Stomach (tissue), 9 donors: ENCODE measurements around the gene UHRF1. TPM values are rescaled to one million over a fixed set of nuclear protein-coding genes. Genes with fewer than 3 reads are reported as not detected.

Source experiments
- DNase-seq, 2 donors: peaks; one replicate each; pipeline versions ENCODE4 v3.0.0 to v3.0.0-alpha.2; 2013 to 2019
- H3K27ac ChIP-seq, 5 donors: fragments of 200-600 bp in 4 of 5; sonication (generic) in 4 of 5; one replicate each; pipeline ENCODE4 v1.5.1; 2013 to 2019; ENCODE audit warnings: mild to moderate bottlenecking in 1 of 5, moderate library complexity in 1 of 5
- H3K27me3 ChIP-seq, 3 donors: fragments of 200-600 bp; sonication (generic); one replicate each; pipeline ENCODE4 v1.5.1; 2017 to 2019; ENCODE audit warnings: mixed run types in 1 of 3
- H3K36me3 ChIP-seq, 4 donors: fragments of 200-600 bp; sonication (generic); 1 replicate in 3 of 4; 2 replicates in 1 of 4; pipeline ENCODE4 v1.5.1; 2016 to 2019
- H3K4me1 ChIP-seq, 4 donors: fragments of 200-600 bp; sonication (generic); one replicate each; pipeline ENCODE4 v1.5.1; 2016 to 2019
- H3K4me3 ChIP-seq, 4 donors: fragments of 200-600 bp; sonication (generic) in 3 of 4; one replicate each; pipeline ENCODE4 v1.5.1; 2016 to 2019; ENCODE audit warnings: mild to moderate bottlenecking in 1 of 4
- H3K9me3 ChIP-seq, 4 donors: fragments of 200-600 bp; sonication (generic); one replicate each; pipeline ENCODE4 v1.5.1; 2016 to 2019
- CTCF ChIP-seq, 7 experiments: fragments of 450-650 bp in 4 of 7; fragments of 200-600 bp in 3 of 7; sonication (generic) in 3 of 7; IDR thresholded peaks; one replicate each; pipeline ENCODE4 v1.5.1; 2016 to 2019; ENCODE audit warnings: antibody characterized with exemption in 7 of 7, control low read depth in 2 of 7, mild to moderate bottlenecking in 1 of 7
- EP300 ChIP-seq: sonication (generic); formaldehyde crosslinking; IDR thresholded peaks from one replicate; pipeline ENCODE4 v1.6.1; 2017; ENCODE audit warnings: antibody characterized with exemption
- POLR2A ChIP-seq, 4 donors: fragments of 450-650 bp; IDR thresholded peaks; one replicate each; pipeline ENCODE4 v1.6.1; 2016; ENCODE audit warnings: antibody characterized with exemption in 4 of 4, control low read depth in 2 of 4, mild to moderate bottlenecking in 1 of 4, moderate library complexity in 1 of 4
- POLR2AphosphoS5 ChIP-seq, 3 donors: sonication (generic); formaldehyde crosslinking; IDR thresholded peaks; one replicate each; pipeline ENCODE4 v1.6.1; 2016; ENCODE audit warnings: antibody characterized with exemption in 3 of 3
- WGBS, 5 donors: extraction: QIAGEN DNeasy Blood & Tissue Kit in 3 of 5; methylation state at CpG; one replicate each; pipeline versions ENCODE4 v1.1.5 to v1.1.7; 2013 to 2018; 5-methylcytosine and 5-hydroxymethylcytosine counted together
- intact Hi-C: fragments of 100-400 bp; cut with DNase I; formaldehyde crosslinking; loops from one replicate; pipeline ENCODE4 v1.15.1; 2023; ENCODE audit warnings: low total_unique reads
- polyA plus RNA-seq, 3 donors: library from polyadenylated mRNA; stranded (reverse); fragments of 200-250 nt; gene quantifications; one replicate each; pipeline ENCODE4 v1.2.3, GENCODE V29; 2013
- total RNA-seq, 5 donors: library from RNA; depleted of rRNA; stranded (reverse); fragments of >200 nt; gene quantifications; one replicate each; pipeline versions ENCODE4 v1.1.0 to v1.2.3, GENCODE V29; 2014 to 2016
- donor health status: healthy with polysubstance abuse.
- donor health status: Bipolar disorder and iron deficiency.
- donor health status: healthy.

Gene UHRF1
- total and polyA plus RNA-seq, 8 donors: 0.58 to 20.5 (median 4.1) TPM

- no peak overlapping the region for H3K4me3 ChIP-seq
- no peaks in the 10 kb centered on the region for H3K9me3 ChIP-seq
- peaks cover 0 to 31% (median 25%) of the 10 kb centered on the region in 4 donors for H3K36me3 ChIP-seq
- 90 to 95% (median 92%) methylated on average over 6 of the region's 6 CpGs for WGBS, 5 donors
- H3K27ac ChIP-seq: no peak overlapping the region
- no peak for TF ChIP-seq CTCF (IDR thresholded peaks at IDR 0.05)
- H3K4me1 ChIP-seq: peaks cover 0 to 36% (median 23%) of the 10 kb centered on the region in 4 donors
- intact Hi-C loops: no loop called here
- DNase-seq: no peak
- H3K27me3 ChIP-seq: no peaks in the 10 kb centered on the region
These were observed 90.9 kb downstream of the UHRF1 start for GRCh38 chr19:5000120-5000611.

DNA sequence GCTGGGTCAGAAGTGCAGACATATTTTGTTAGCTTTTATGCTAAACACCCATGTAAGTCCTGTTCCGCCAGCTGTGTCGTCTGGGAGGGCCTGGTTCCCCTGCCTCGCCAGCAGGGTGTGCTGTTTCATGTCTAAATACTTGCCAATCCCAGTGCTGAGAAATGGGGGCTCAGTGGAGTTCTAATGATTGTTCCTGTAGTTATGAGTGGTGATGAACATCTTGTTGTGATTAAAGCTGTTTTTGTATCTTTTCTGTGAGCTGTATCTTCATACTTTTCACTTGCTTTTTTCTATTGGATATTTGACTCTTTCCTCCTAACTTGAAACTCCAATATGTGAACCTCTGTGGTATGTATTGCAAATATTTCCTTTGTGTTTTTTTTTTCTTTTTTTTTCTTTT lies 92.3 kb downstream of the UHRF1 start:
- DNase-seq: no peak
- H3K36me3 ChIP-seq: peaks cover 0 to 19% (median 17%) of the 10 kb centered on the region in 4 donors
- no peaks in the 10 kb centered on the region for H3K27me3 ChIP-seq
- H3K4me1 ChIP-seq: peaks cover 0 to 47% (median 28%) of the 10 kb centered on the region in 4 donors
- H3K9me3 ChIP-seq: no peaks in the 10 kb centered on the region
- no peak overlapping the region for H3K4me3 ChIP-seq
- TF ChIP-seq CTCF (IDR thresholded peaks at IDR 0.05) (peak in 5 of 7 experiments; percentile 39 to 52 (median 42)), POLR2A (IDR thresholded peaks at IDR 0.05) (no peak), EP300 (no peak)
- peak overlapping the region in 3 of 5 donors; percentile 60 to 62 (median 61) for H3K27ac ChIP-seq
- intact Hi-C loops: no loop called here
- whole genome bisulfite sequencing, 5 donors: 69 to 77% (median 74%) methylated on average over 3 of the region's 3 CpGs

- H3K9me3 ChIP-seq: no peaks in the 10 kb centered on the region
- no peak overlapping the region for H3K4me3 ChIP-seq
- H3K27me3 ChIP-seq: no peaks in the 10 kb centered on the region
- TF ChIP-seq POLR2AphosphoS5 (IDR thresholded peaks at IDR 0.05) (peak in 1 of 3 donors; percentile 40), CTCF (IDR thresholded peaks at IDR 0.05) (no peak)
- 37 to 52% (median 43%) methylated on average over 4 of the region's 4 CpGs for WGBS, 5 donors
- no peak for DNase-seq
- H3K27ac ChIP-seq: peak overlapping the region in 4 of 5 donors; percentile 29 to 62 (median 60)
- intact Hi-C loops: no loop called here
- peaks cover 0 to 15% (median 13%) of the 10 kb centered on the region in 4 donors for H3K36me3 ChIP-seq
- H3K4me1 ChIP-seq: peaks cover 0 to 48% (median 28%) of the 10 kb centered on the region in 4 donors
These were observed 92.8 kb downstream of the UHRF1 start for GRCh38 chr19:5002143-5002542.

DNA sequence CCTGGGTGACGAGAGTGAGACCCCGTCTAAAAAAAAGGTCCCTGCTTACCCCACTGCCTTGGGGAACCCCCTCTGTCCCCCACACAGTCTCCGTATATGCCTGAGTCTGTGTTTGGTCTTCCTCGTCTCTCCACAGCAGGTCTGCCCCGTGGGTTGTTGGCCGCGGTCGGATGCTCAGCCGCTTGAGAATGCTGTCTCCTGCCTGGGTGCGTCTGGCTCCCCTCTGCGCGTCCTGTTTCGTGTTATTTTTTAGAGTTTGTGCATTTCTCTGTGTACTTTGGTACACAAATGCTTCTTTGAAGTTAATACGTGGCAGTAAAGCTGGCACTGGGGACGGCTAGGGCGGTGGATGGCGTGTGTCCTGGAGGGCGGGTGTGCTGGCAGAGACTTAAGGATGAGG lies 94.5 kb downstream of the UHRF1 start:
- Histone ChIP-seq H3K4me1 (peaks cover 0 to 48% (median 28%) of the 10 kb centered on the region in 4 donors), H3K27me3 (no peaks in the 10 kb centered on the region), H3K36me3 (peaks cover 0 to 6% (median 3%) of the 10 kb centered on the region in 4 donors), H3K4me3 (no peak overlapping the region), H3K27ac (no peak overlapping the region), H3K9me3 (no peaks in the 10 kb centered on the region)
- no peak for TF ChIP-seq POLR2A (IDR thresholded peaks at IDR 0.05)
- no peak for TF ChIP-seq EP300
- no peak for TF ChIP-seq CTCF (IDR thresholded peaks at IDR 0.05)
- TF ChIP-seq POLR2AphosphoS5 (IDR thresholded peaks at IDR 0.05): no peak
- intact Hi-C loops: no loop called here
- 85 to 93% (median 87%) methylated on average over 17 to 18 of the region's 18 CpGs for WGBS, 5 donors
- no peak for DNase-seq
